Pancreas (tissue), 10 donors: ENCODE results near the gene SEC14L6. TPM values are rescaled to one million over a fixed set of nuclear protein-coding genes. Genes with fewer than 3 reads are reported as not detected.
"Not testable (repeated sequence)": the region's sequence is repeated elsewhere in the genome, so short reads cannot be mapped to it uniquely, and the experiment has no call there.

Experiments used
- ATAC-seq, 4 donors: fragments of 200-7000 bp; cut with Tn5 transposase; one replicate each; pipeline versions ENCODE4 v1.8.0 to v1.9.1; 2020; ENCODE audit warnings: mild to moderate bottlenecking in 4 of 4, moderate library complexity in 4 of 4
- DNase-seq, 6 donors: peaks; one replicate each; pipeline ENCODE4 v3.0.0-alpha.2; 2020
- FAIRE-seq: peaks from 2 replicates; lab custom pipeline; 2012; peaks lifted over from hg19 to GRCh38; lab: Jason Lieb, UNC
- H3K27ac ChIP-seq, 4 donors: fragments of 200-600 bp; sonication (generic); 1 replicate in 3 of 4; 2 replicates in 1 of 4; pipeline versions ENCODE4 v1.5.0 to v1.8.0; 2020
- H3K27me3 ChIP-seq, 4 donors: fragments of 200-600 bp; one replicate each; pipeline ENCODE4 v1.8.0; 2021
- H3K36me3 ChIP-seq, 3 donors: fragments of 200-600 bp; sonication (generic) in 1 of 3; one replicate each; pipeline versions ENCODE4 v1.5.0 to v1.8.0; 2020 to 2021
- H3K4me1 ChIP-seq, 3 donors: fragments of 200-600 bp; one replicate each; pipeline ENCODE4 v1.8.0; 2021
- H3K4me3 ChIP-seq, 4 donors: fragments of 200-600 bp; sonication (generic) in 2 of 4; one replicate each; pipeline versions ENCODE4 v1.5.0 to v1.8.0; 2020 to 2021
- H3K9me3 ChIP-seq, 4 donors: fragments of 200-600 bp; one replicate each; pipeline ENCODE4 v1.8.0; 2021
- CTCF ChIP-seq, 4 donors: fragments of 200-600 bp; sonication (generic) in 3 of 4; IDR thresholded peaks; one replicate each; pipeline versions ENCODE4 v1.5.0 to v1.8.0; 2021; ENCODE audit warnings: antibody characterized with exemption in 4 of 4
- WGBS, 2 donors: extraction: QIAGEN DNeasy Blood & Tissue Kit; methylation state at CpG; one replicate each; pipeline ENCODE4 v1.1.7; 2013; 5-methylcytosine and 5-hydroxymethylcytosine counted together
- intact Hi-C, 3 donors: fragments of 100-400 bp; cut with DNase I; formaldehyde crosslinking; loops; one replicate each; pipeline versions ENCODE4 v1.11.1 to v1.14.2; 2022
- polyA plus RNA-seq, 2 donors: library from polyadenylated mRNA; stranded (reverse); fragments of 200-250 nt; gene quantifications; one replicate each; pipeline ENCODE4 v1.2.3, GENCODE V29; 2013
- total RNA-seq, 6 donors: library from RNA; stranded (reverse); fragmentation: NEBNext Ultra II Directional in 4 of 6; extraction: Animal tissue kit (Norgen Biotek cat#: 25700) in 4 of 6; gene quantifications; one replicate each; pipeline versions ENCODE4 v1.2.1 to v1.2.4, GENCODE V29; 2021 to 2023
- donor health status: healthy with polysubstance abuse.
- donor health status: DM: no; HTN: no; CAD: no; lungs with moderate emphysema.
- donor health status: DM: no; HTN: no; CAD: no.
- donor health status: control.
- donor health status: control.
- donor health status: Bipolar disorder and iron deficiency.
- donor health status: DM: yes; HTN: yes; CAD: no.
- donor health status: DM: no; HTN: no; CAD: no.
- donor health status: DM: no; HTN: no; CAD: no.
- donor health status: DM: yes; HTN: yes; CAD: no.

The SEC14L6 gene
- total and polyA plus RNA-seq, 8 donors: 0.51 to 6.0 (median 2.9) TPM

- no peak for ATAC-seq
- H3K27me3 ChIP-seq: no peaks in the 10 kb centered on the region
- TF ChIP-seq CTCF (IDR thresholded peaks at IDR 0.05): no peak
- peak in 1 of 6 donors; percentile 13 for DNase-seq
- H3K4me3 ChIP-seq: no peak overlapping the region
- no peaks in the 10 kb centered on the region for H3K36me3 ChIP-seq
- intact Hi-C loops: no loop called here
- no peak overlapping the region for H3K27ac ChIP-seq
- H3K9me3 ChIP-seq: no peaks in the 10 kb centered on the region
- H3K4me1 ChIP-seq: peaks cover 0 to 9% (median 4%) of the 10 kb centered on the region in 3 donors
- 89 to 93% methylated on average over 10 of the region's 10 CpGs for WGBS, 2 donors
- FAIRE-seq: no peak
Measured at GRCh38 chr22:30568137-30568805, 21.7 kb upstream of the SEC14L6 start.

GRCh38 chr22:30567277-30567676, 20.7 kb upstream of the SEC14L6 start:
- WGBS, 2 donors: 95% methylated on average over 6 of the region's 6 CpGs
- H3K4me1 ChIP-seq, FAIRE-seq, intact Hi-C loops, ATAC-seq, H3K27ac ChIP-seq, H3K36me3 ChIP-seq, H3K9me3 ChIP-seq, H3K27me3 ChIP-seq, H3K4me3 ChIP-seq: not testable (repeated sequence)
- DNase-seq: peak in 1 of 6 donors; percentile 4

- Histone ChIP-seq H3K4me1 (no peaks in the 10 kb centered on the region), H3K4me3 (no peak overlapping the region), H3K27ac (no peak overlapping the region), H3K36me3 (no peaks in the 10 kb centered on the region), H3K9me3 (no peaks in the 10 kb centered on the region), H3K27me3 (no peaks in the 10 kb centered on the region)
- DNase-seq (peak in 1 of 6 donors; percentile 2), ATAC-seq (peak in 2 of 4 donors; percentile 30 to 45), FAIRE-seq (no peak)
- 64 to 66% methylated on average over 7 of the region's 7 CpGs for WGBS, 2 donors
- intact Hi-C loops: no loop called here
- no peak for TF ChIP-seq CTCF (IDR thresholded peaks at IDR 0.05)
Measured at GRCh38 chr22:30566125-30566524, 19.6 kb upstream of the SEC14L6 start.

GRCh38 chr22:30565341-30565740, 18.8 kb upstream of the SEC14L6 start:
- DNase-seq: no peak
- no peaks in the 10 kb centered on the region for H3K27me3 ChIP-seq
- H3K4me1 ChIP-seq: no peaks in the 10 kb centered on the region
- TF ChIP-seq CTCF (IDR thresholded peaks at IDR 0.05): no peak
- H3K27ac ChIP-seq: no peak overlapping the region
- no peak for FAIRE-seq
- 56 to 63% methylated on average over 4 of the region's 4 CpGs for WGBS, 2 donors
- intact Hi-C loops: no loop called here
- H3K4me3 ChIP-seq: no peak overlapping the region
- no peaks in the 10 kb centered on the region for H3K9me3 ChIP-seq
- H3K36me3 ChIP-seq: no peaks in the 10 kb centered on the region
- no peak for ATAC-seq

- intact Hi-C loops: no loop called here
Measured at GRCh38 chr22:30564761-30565119, 18.2 kb upstream of the SEC14L6 start.

More at GRCh38 chr22:30564761-30565119, 18.2 kb upstream of the SEC14L6 start:
- no peak overlapping the region for H3K27ac ChIP-seq
- H3K4me3 ChIP-seq: no peak overlapping the region
- no peaks in the 10 kb centered on the region for H3K27me3 ChIP-seq
- no peak for TF ChIP-seq CTCF (IDR thresholded peaks at IDR 0.05)
- no peaks in the 10 kb centered on the region for H3K4me1 ChIP-seq
- no peaks in the 10 kb centered on the region for H3K36me3 ChIP-seq
- FAIRE-seq: no peak
- WGBS, 2 donors: 52 to 76% methylated on average over 3 of the region's 3 CpGs
- H3K9me3 ChIP-seq: no peaks in the 10 kb centered on the region
- no peak for DNase-seq
- ATAC-seq: no peak
